Uterus (tissue), 4 donors: Measurements from ENCODE around the gene PASK. TPM values are rescaled to one million over a fixed set of nuclear protein-coding genes. Genes with fewer than 3 reads are reported as not detected.
"Not testable (repeated sequence)": the region's sequence is repeated elsewhere in the genome, so short reads cannot be mapped to it uniquely, and the experiment has no call there.

Source experiments
- DNase-seq, 2 donors: peaks; one replicate each; pipeline ENCODE4 v3.0.0-alpha.2; 2019 to 2020
- H3K27ac ChIP-seq, 2 donors: fragments of 200-600 bp; sonication (generic); 1 replicate in 1 of 2; 2 replicates in 1 of 2; pipeline ENCODE4 v1.5.1; 2016 to 2018
- H3K27me3 ChIP-seq, 2 donors: fragments of 200-600 bp; sonication (generic); one replicate each; pipeline ENCODE4 v1.5.1; 2018 to 2019; ENCODE audit warnings: control low read depth in 1 of 2
- H3K36me3 ChIP-seq, 2 donors: fragments of 200-600 bp; sonication (generic); one replicate each; pipeline ENCODE4 v1.5.1; 2019; ENCODE audit warnings: control low read depth in 1 of 2
- H3K4me1 ChIP-seq, 2 donors: fragments of 200-600 bp; sonication (generic); one replicate each; pipeline ENCODE4 v1.5.1; 2018 to 2019; ENCODE audit warnings: control low read depth in 1 of 2
- H3K4me3 ChIP-seq, 2 donors: fragments of 200-600 bp; sonication (generic); 1 replicate in 1 of 2; 2 replicates in 1 of 2; pipeline ENCODE4 v1.5.1; 2018 to 2019; ENCODE audit warnings: mild to moderate bottlenecking in 1 of 2
- H3K9me3 ChIP-seq, 2 donors: fragments of 200-600 bp; sonication (generic); one replicate each; pipeline ENCODE4 v1.5.1; 2019; ENCODE audit warnings: control low read depth in 1 of 2
- POLR2A ChIP-seq, 2 donors: fragments of 450-650 bp; IDR thresholded peaks; one replicate each; pipeline ENCODE4 v1.6.1; 2016; ENCODE audit warnings: antibody characterized with exemption in 2 of 2, mild to moderate bottlenecking in 1 of 2, moderate library complexity in 1 of 2
- intact Hi-C: fragments of 100-400 bp; cut with DNase I; formaldehyde crosslinking; loops from one replicate; pipeline ENCODE4 v1.15.1; 2023; ENCODE audit warnings: low total_unique reads
- total RNA-seq, 4 donors: library from RNA; depleted of rRNA in 3 of 4; stranded (reverse); fragments of >200 nt in 3 of 4; gene quantifications; one replicate each; pipeline versions ENCODE4 v1.1.0 to v1.2.4, GENCODE V29; 2014 to 2023
- TF ChIP-seq, protein P1 (sequence below), 4 experiments: fragments of 200-600 bp in 2 of 4; fragments of 450-650 bp in 2 of 4; sonication (generic) in 2 of 4; IDR thresholded peaks; one replicate each; pipeline ENCODE4 v1.5.1; 2016 to 2019; ENCODE audit warnings: antibody characterized with exemption in 4 of 4, mild to moderate bottlenecking in 2 of 4, moderate library complexity in 1 of 4
- donor health status: DM: yes; HTN: yes; CAD: no.

PASK gene
- total RNA-seq: 10 to 100 TPM in 3 of 4 donors, 1 to 10 TPM in 1; 7.4 to 16.0 (median 13.3) TPM

- TF ChIP-seq, protein P1, sequence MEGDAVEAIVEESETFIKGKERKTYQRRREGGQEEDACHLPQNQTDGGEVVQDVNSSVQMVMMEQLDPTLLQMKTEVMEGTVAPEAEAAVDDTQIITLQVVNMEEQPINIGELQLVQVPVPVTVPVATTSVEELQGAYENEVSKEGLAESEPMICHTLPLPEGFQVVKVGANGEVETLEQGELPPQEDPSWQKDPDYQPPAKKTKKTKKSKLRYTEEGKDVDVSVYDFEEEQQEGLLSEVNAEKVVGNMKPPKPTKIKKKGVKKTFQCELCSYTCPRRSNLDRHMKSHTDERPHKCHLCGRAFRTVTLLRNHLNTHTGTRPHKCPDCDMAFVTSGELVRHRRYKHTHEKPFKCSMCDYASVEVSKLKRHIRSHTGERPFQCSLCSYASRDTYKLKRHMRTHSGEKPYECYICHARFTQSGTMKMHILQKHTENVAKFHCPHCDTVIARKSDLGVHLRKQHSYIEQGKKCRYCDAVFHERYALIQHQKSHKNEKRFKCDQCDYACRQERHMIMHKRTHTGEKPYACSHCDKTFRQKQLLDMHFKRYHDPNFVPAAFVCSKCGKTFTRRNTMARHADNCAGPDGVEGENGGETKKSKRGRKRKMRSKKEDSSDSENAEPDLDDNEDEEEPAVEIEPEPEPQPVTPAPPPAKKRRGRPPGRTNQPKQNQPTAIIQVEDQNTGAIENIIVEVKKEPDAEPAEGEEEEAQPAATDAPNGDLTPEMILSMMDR (IDR thresholded peaks at IDR 0.05): no peak
- TF ChIP-seq POLR2A (IDR thresholded peaks at IDR 0.05): no peak
These were observed at the start of gene PASK for GRCh38 chr2:241148891-241149674. Gene PASK, minus strand, starts transcription at chr2:241149472. Its CDS starts 6,440 bp downstream, at chr2:241143032.

DNA sequence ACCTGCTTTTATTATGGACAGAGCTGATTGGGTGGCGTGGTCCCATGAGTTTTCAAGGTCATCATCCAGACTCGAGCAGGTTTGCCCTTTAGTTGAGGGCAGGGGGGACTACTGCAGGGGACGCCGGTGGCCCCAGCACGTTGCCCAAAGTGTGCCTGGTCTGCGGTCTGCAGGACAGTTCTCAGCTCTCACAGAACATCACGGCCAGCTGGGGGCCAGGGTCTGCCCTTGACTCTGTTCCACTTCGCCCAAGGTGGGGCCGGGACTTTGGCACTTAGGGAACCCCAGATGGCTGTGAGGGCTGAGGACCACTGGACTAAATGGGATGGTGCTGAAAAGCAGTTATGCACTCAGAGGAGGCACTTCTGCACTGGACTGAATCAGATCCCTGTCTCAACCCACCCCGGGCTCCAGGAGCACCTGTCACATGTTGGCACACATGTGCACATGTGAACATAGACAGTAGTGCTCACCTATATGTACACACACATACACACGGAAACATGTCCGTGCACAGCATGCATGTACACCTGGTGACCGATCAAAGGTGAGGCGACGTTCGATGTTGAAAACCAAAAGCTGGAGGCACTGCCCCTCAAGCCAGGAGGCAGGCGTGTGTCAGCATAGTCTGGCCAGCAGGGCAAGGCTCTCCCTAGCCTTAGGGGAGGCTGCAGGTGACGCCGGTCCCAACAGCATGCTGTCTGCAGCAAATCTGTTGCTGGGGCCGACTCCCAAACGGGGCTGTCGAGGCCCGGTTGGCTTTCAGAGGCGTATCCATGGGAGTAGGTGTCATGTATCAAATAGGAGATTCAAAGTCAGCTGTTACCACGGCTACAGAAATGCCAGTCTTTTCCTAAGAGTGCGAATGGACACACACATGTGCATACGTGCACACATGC, 49.4 kb upstream of the PASK start:
- Histone ChIP-seq H3K27me3 (no peaks in the 10 kb centered on the region), H3K27ac (no peak overlapping the region), H3K9me3 (no peaks in the 10 kb centered on the region), H3K36me3 (no peaks in the 10 kb centered on the region), H3K4me3 (no peak overlapping the region), H3K4me1 (no peaks in the 10 kb centered on the region)
- intact Hi-C loops: no loop called here
- TF ChIP-seq, protein P1 (IDR thresholded peaks at IDR 0.05): no peak
- TF ChIP-seq POLR2A (IDR thresholded peaks at IDR 0.05): no peak
- no peak for DNase-seq

More at GRCh38 chr2:241148891-241149674, at the start of gene PASK:
- Histone ChIP-seq H3K4me1 (peaks cover 0 to 4% of the 10 kb centered on the region in 2 donors), H3K4me3 (peak within 1 kb of the TSS; percentile 51 to 82), H3K36me3 (no peaks in the 10 kb centered on the region), H3K9me3 (no peaks in the 10 kb centered on the region), H3K27ac (peak within 1 kb of the TSS; percentile 80 to 81), H3K27me3 (no peaks in the 10 kb centered on the region)
- peak; percentile 90 to 93 for DNase-seq
- intact Hi-C loops: no loop called here

- no peak overlapping the region for H3K4me3 ChIP-seq
- H3K36me3 ChIP-seq: no peaks in the 10 kb centered on the region
- no peak for DNase-seq
- no peaks in the 10 kb centered on the region for H3K27me3 ChIP-seq
- TF ChIP-seq POLR2A (IDR thresholded peaks at IDR 0.05): no peak
- TF ChIP-seq, protein P1 (IDR thresholded peaks at IDR 0.05): no peak
- H3K4me1 ChIP-seq: no peaks in the 10 kb centered on the region
- no peak overlapping the region for H3K27ac ChIP-seq
- H3K9me3 ChIP-seq: no peaks in the 10 kb centered on the region
- intact Hi-C loops: no loop called here
These were observed 48.7 kb upstream of the PASK start for GRCh38 chr2:241197947-241198346.

- DNase-seq, H3K4me1 ChIP-seq, H3K9me3 ChIP-seq, H3K4me3 ChIP-seq, H3K27ac ChIP-seq, intact Hi-C loops, H3K36me3 ChIP-seq, H3K27me3 ChIP-seq: not testable (repeated sequence)
These were observed 48.0 kb upstream of the PASK start for GRCh38 chr2:241197246-241197645.

DNA sequence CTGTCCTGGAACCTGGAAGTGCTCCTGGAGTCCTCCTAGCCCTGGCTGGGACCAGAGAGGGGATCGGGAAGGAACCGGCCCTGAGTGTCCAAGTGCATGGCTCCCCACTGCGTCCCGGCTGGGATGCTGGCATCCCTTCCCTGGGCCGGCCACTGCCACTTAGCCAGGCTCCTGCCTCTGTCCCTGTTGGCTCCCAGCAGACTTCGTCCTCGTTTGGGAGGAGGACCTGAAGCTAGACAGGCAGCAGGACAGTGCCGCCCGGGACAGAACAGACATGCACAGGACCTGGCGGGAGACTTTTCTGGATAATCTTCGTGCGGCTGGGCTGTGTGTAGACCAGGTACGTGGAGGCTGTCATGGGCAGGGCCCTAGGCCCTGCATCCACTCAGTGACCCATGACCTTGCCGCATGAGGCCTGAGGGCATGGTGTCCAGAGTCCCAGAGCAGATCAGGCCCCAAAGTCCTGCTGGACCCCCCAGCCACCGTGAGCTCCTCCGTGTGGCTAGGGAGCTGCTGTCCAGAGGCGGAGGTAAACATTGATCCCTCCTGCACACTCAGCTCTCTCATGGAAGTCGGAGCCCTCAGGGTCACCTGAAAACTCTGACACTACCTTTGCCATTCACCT, 46.3 kb upstream of the PASK start:
- Histone ChIP-seq H3K4me1 (no peaks in the 10 kb centered on the region), H3K4me3 (no peak overlapping the region), H3K9me3 (no peaks in the 10 kb centered on the region), H3K36me3 (no peaks in the 10 kb centered on the region), H3K27me3 (no peaks in the 10 kb centered on the region), H3K27ac (no peak overlapping the region)
- intact Hi-C loops: no loop called here
- DNase-seq: no peak
- TF ChIP-seq, protein P1 (IDR thresholded peaks at IDR 0.05): no peak
- TF ChIP-seq POLR2A (IDR thresholded peaks at IDR 0.05): no peak
